Kidney (tissue), 14 donors: ENCODE data around the gene SPOUT1. TPM values are rescaled to one million over a fixed set of nuclear protein-coding genes. Genes with fewer than 3 reads are reported as not detected.

Source experiments
- DNase-seq, 5 donors: peaks; one replicate each; pipeline ENCODE4 v3.0.0-alpha.2; 2013 to 2020
- FAIRE-seq: peaks from 2 replicates; lab custom pipeline; 2012; peaks lifted over from hg19 to GRCh38; lab: Jason Lieb, UNC
- H3K27ac ChIP-seq, 2 donors: one replicate each; pipeline ENCODE4 v1.7.0; 2013; ENCODE audit warnings: low read depth in 2 of 2, low read length in 2 of 2, inconsistent platforms in 1 of 2
- H3K27me3 ChIP-seq: one replicate; pipeline ENCODE4 v1.7.1; 2013; ENCODE audit warnings: low read length, inconsistent platforms; ENCODE audit not compliant: control insufficient read depth, insufficient read depth
- H3K36me3 ChIP-seq, 3 donors: one replicate each; pipeline versions ENCODE4 v1.7.0 to v1.7.1; 2013; ENCODE audit warnings: low read length in 3 of 3, control low read depth in 1 of 3, inconsistent platforms in 1 of 3; ENCODE audit not compliant: insufficient read depth in 3 of 3, control insufficient read depth in 2 of 3
- H3K4me1 ChIP-seq, 3 donors: one replicate each; pipeline versions ENCODE4 v1.7.0 to v1.7.1; 2013; ENCODE audit warnings: low read length in 3 of 3, inconsistent platforms in 1 of 3, low read depth in 1 of 3; ENCODE audit not compliant: control insufficient read depth in 2 of 3, insufficient read depth in 2 of 3
- H3K4me3 ChIP-seq, 3 donors: one replicate each; pipeline versions ENCODE4 v1.7.0 to v1.8.1; 2013; ENCODE audit warnings: low read length in 3 of 3, control low read depth in 1 of 3, inconsistent platforms in 1 of 3
- H3K9ac ChIP-seq, 3 donors: one replicate each; pipeline versions ENCODE4 v1.7.0 to v1.7.1; 2013; ENCODE audit warnings: low read length in 3 of 3, control low read depth in 1 of 3, inconsistent platforms in 1 of 3
- H3K9me3 ChIP-seq, 3 donors: one replicate each; pipeline versions ENCODE4 v1.7.0 to v1.7.1; 2013; ENCODE audit warnings: low read length in 3 of 3, control low read depth in 1 of 3, inconsistent platforms in 1 of 3; ENCODE audit not compliant: control insufficient read depth in 2 of 3, insufficient read depth in 1 of 3
- CTCF ChIP-seq: IDR thresholded peaks from 3 replicates; pipeline ENCODE4 v1.5.1; 2012; ENCODE audit warnings: mild to moderate bottlenecking, moderate library complexity, borderline replicate concordance; ENCODE audit not compliant: insufficient read depth; ENCODE audit errors: extremely low read depth
- intact Hi-C: fragments of 100-400 bp; cut with DNase I; formaldehyde crosslinking; loops from one replicate; pipeline ENCODE4 v1.11.1; 2022
- polyA plus RNA-seq: library from polyadenylated mRNA; stranded (reverse); fragments of 350-450 nt; fragmentation: Illumina TruSeq; extraction: RNeasy Lipid Tissue Mini Kit (QIAGEN cat#74804); gene quantifications from one replicate; pipeline ENCODE4 v1.2.3, GENCODE V29; 2014; ENCODE audit warnings: low read depth, low replicate concordance; ENCODE audit not compliant: insufficient read depth
- total RNA-seq: library from RNA; stranded (reverse); fragmentation: NEBNext Ultra II Directional; extraction: Animal tissue kit (Norgen Biotek cat#: 25700); gene quantifications from one replicate; pipeline ENCODE4 v1.2.1, GENCODE V29; 2021
- donor health status: control.
- donor health status: control.
- donor health status: control.
- donor health status: control.
- donor health status: control.
- donor health status: DM: yes; HTN: yes; CAD: no.
- donor health status: Normal renal cell carcinoma (clear cell type).

Gene SPOUT1
- total and polyA plus RNA-seq, 2 donors from 2014 or later = 42.0 to 56.8 TPM

GRCh38 chr9:128833696-128834095 is 4.1 kb upstream of the SPOUT1 start:
- Histone ChIP-seq H3K4me3 (no peak overlapping the region), H3K27ac (no peak overlapping the region), H3K36me3 (peaks cover 0 to 4% (median 0%) of the 10 kb centered on the region in 3 donors), H3K4me1 (peaks cover 0 to 7% (median 3%) of the 10 kb centered on the region in 3 donors), H3K9ac (no peak overlapping the region), H3K9me3 (no peaks in the 10 kb centered on the region), H3K27me3 (no peaks in the 10 kb centered on the region)
- no peak for TF ChIP-seq CTCF
- no peak for FAIRE-seq
- peak in 1 of 5 donors; percentile 46 for DNase-seq
- intact Hi-C loops = no loop called here

GRCh38 chr9:128828719-128829452 is 708 bp downstream of the SPOUT1 start:
- Histone ChIP-seq H3K27ac (no peak overlapping the region), H3K4me1 (peaks cover 0 to 7% (median 6%) of the 10 kb centered on the region in 3 donors), H3K9me3 (no peaks in the 10 kb centered on the region), H3K27me3 (no peaks in the 10 kb centered on the region), H3K4me3 (peak overlapping the region; percentile 69 to 85 (median 76)), H3K36me3 (peaks cover 0 to 30% (median 10%) of the 10 kb centered on the region in 3 donors), H3K9ac (peak overlapping the region; percentile 23 to 72 (median 65))
- intact Hi-C loops = no loop called here
- TF ChIP-seq CTCF = no peak
- FAIRE-seq (no peak), DNase-seq (no peak)

- peaks cover 0 to 27% (median 10%) of the 10 kb centered on the region in 3 donors for H3K36me3 ChIP-seq
- H3K4me1 ChIP-seq = peaks cover 0 to 7% (median 6%) of the 10 kb centered on the region in 3 donors
- no peak overlapping the region for H3K27ac ChIP-seq
- DNase-seq (no peak), FAIRE-seq (no peak)
- H3K27me3 ChIP-seq = no peaks in the 10 kb centered on the region
- no peak overlapping the region for H3K4me3 ChIP-seq
- TF ChIP-seq CTCF = no peak
- H3K9me3 ChIP-seq = no peaks in the 10 kb centered on the region
- intact Hi-C loops = no loop called here
- H3K9ac ChIP-seq = no peak overlapping the region
These were observed 1.3 kb downstream of the SPOUT1 start for GRCh38 chr9:128828267-128828666.
